Erythroblast (primary cell): ENCODE data around the gene CAMKK2.

Experiments used
- GATA1 ChIP-seq: IDR thresholded peaks from 2 replicates; pipeline ENCODE4 v1.6.1; 2011; ENCODE audit warnings: low read depth, mild to moderate bottlenecking, control low read depth, low read length, moderate library complexity
- POLR2A ChIP-seq: IDR thresholded peaks from 2 replicates; pipeline ENCODE4 v1.6.1; 2011; ENCODE audit warnings: mild to moderate bottlenecking, low read length

DNA sequence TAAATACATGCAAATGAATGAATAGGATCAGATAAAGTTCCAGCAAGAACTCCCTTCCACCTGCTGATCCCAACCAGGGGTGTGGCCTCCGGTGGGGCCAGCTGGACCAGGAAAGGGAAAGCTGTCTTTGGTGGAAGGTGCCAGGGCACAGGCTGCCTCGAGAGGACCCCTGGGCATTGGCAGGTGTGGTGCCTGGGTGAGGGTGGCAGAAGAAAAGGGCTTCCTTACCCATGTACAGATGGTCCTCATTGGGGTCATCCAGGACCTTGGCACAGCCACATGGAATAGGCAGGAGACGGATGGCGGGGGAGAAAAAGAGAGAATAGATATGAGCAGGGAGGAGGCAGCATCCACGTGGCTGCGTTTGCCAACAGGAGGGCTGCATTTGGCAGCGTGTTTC is 36.4 kb downstream of the CAMKK2 start:
- TF ChIP-seq POLR2A (no peak), GATA1 (no peak)
